ENCODE measurements around the gene BIRC5.
"Not testable (repeated sequence)": the region's sequence is repeated elsewhere in the genome, so short reads cannot be mapped to it uniquely, and the experiment has no call there.

BIRC5 gene

GRCh38 chr17:78214016-78214705 is at the start of gene BIRC5:
Gene BIRC5 (plus strand): TSS chr17:78214253. CDS start chr17:78214317, 64 bp downstream.
- peak; percentile 92 for DNase-seq

- DNase-seq: no peak
Measured at GRCh38 chr17:78164748-78165607, 49.1 kb upstream of the BIRC5 start.

GRCh38 chr17:78166416-78166815 is 47.6 kb upstream of the BIRC5 start:
- DNase-seq: no peak

- DNase-seq: peak; percentile 87
Measured at GRCh38 chr17:78168242-78168902, 45.7 kb upstream of the BIRC5 start, which contains the start of gene SYNGR2. Gene SYNGR2 (plus strand): TSS chr17:78168581. CDS start chr17:78168617, 36 bp downstream.

- DNase-seq: no peak
Measured at GRCh38 chr17:78168903-78169793, 44.9 kb upstream of the BIRC5 start.

GRCh38 chr17:78170692-78171590 is 43.1 kb upstream of the BIRC5 start:
- no peak for DNase-seq

- not testable (repeated sequence) for DNase-seq
Measured at GRCh38 chr17:78171591-78172248, 42.3 kb upstream of the BIRC5 start.

- no peak for DNase-seq
Measured at GRCh38 chr17:78172249-78173051, 41.6 kb upstream of the BIRC5 start.

- DNase-seq: no peak
Measured at GRCh38 chr17:78173097-78173715, 40.8 kb upstream of the BIRC5 start.

GRCh38 chr17:78174346-78174869 is 39.6 kb upstream of the BIRC5 start:
- no peak for DNase-seq

- DNase-seq: no peak
Measured at GRCh38 chr17:78174870-78175642, 39.0 kb upstream of the BIRC5 start.

GRCh38 chr17:78175643-78175981 is 38.4 kb upstream of the BIRC5 start:
- DNase-seq: no peak

GRCh38 chr17:78176548-78177025 is 37.5 kb upstream of the BIRC5 start:
- peak; percentile 74 for DNase-seq

GRCh38 chr17:78179372-78179771 is 34.7 kb upstream of the BIRC5 start:
- DNase-seq: no peak

GRCh38 chr17:78180083-78180482 is 34.0 kb upstream of the BIRC5 start:
- no peak for DNase-seq

- no peak for DNase-seq
Measured at GRCh38 chr17:78180508-78180907, 33.5 kb upstream of the BIRC5 start.

GRCh38 chr17:78182504-78182903 is 31.5 kb upstream of the BIRC5 start:
- DNase-seq: no peak

- DNase-seq: no peak
Measured at GRCh38 chr17:78183916-78184315, 30.1 kb upstream of the BIRC5 start.
